ENCODE results near the gene SLC6A3. TPM values are rescaled to one million over a fixed set of nuclear protein-coding genes. Genes with fewer than 3 reads are reported as not detected.

The SLC6A3 gene
- total and polyA plus RNA-seq, 2 donors (not counting 3 experiments of a cell fraction or from before 2014, with no cell fraction given), result not detected

DNA sequence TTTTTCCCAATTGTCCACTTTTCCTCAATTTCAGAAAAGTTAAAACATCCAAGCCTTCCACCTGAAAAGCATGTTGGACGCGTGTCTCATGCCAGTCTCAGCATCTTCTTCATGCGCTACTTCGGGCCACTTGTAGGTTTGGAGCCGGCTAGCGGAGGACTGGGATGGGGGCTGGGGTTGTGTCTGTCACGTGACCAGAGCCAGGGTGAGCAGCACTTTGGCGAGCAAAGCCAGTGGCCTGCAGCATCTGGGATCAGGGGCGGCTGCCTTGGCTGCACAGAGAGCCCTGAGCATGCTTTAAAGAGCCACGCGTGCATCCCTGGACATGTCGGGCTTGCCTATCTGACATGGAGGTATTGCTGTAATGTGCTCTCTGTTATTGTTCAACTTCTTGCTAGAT is 41.2 kb downstream of the SLC6A3 start:
- ChIA-PET POLR2A (no interaction called here), CTCF (no interaction called here)
- no peak for DNase-seq (ENCODE audit: low read depth, low spot score)
- H3K27me3 ChIP-seq (ENCODE audit: control insufficient read depth in 2 of 2, insufficient read depth in 2 of 2, low read length in 2 of 2), result no peaks in the 10 kb centered on the region
- intact Hi-C loops (cut with micrococcal nuclease), result no loop called here
- H3K9ac ChIP-seq (replicated peaks; ENCODE audit: extremely low read depth, insufficient read depth, low read length), result no peak overlapping the region
- no peaks in the 10 kb centered on the region for H3K79me2 ChIP-seq (ENCODE audit: control insufficient read depth, insufficient read depth, low read length)
- no peaks in the 10 kb centered on the region for H3K36me3 ChIP-seq (ENCODE audit: control insufficient read depth in 2 of 2, extremely low read depth in 1 of 2, insufficient read depth in 2 of 2, low read length in 2 of 2)
- no TSS peak for BruUV-seq (replicated peaks)
- H3K9me3 ChIP-seq (replicated peaks; ENCODE audit: control insufficient read depth, insufficient read depth, low read length), result no peaks in the 10 kb centered on the region
- H3K27ac ChIP-seq (ENCODE audit: insufficient read depth, low read depth, low read length), result no peak overlapping the region
- dilution Hi-C loops (cut with MboI; ENCODE audit: extremely low pct_ligation_motif_present, low sequenced_read_pairs), result no loop called here
- H3K4me1 ChIP-seq (ENCODE audit: control insufficient read depth, extremely low read depth, insufficient read depth, low read length), result no peaks in the 10 kb centered on the region
- no peaks in the 10 kb centered on the region for H4K20me1 ChIP-seq (replicated peaks; ENCODE audit: control insufficient read depth, extremely low read depth, insufficient read depth, low read length)
- no peak for FAIRE-seq
- no peak for TF ChIP-seq JUN (IDR thresholded peaks at IDR 0.05; ENCODE audit: borderline replicate concordance, insufficient read depth, insufficient read length, low read depth)
- TF ChIP-seq EZH2 (IDR thresholded peaks at IDR 0.05; ENCODE audit: borderline replicate concordance, low read depth, low read length, severe bottlenecking), result no peak
- TF ChIP-seq MYC (IDR thresholded peaks at IDR 0.05; ENCODE audit: low read depth, low read length), result no peak
- TF ChIP-seq, protein P1, sequence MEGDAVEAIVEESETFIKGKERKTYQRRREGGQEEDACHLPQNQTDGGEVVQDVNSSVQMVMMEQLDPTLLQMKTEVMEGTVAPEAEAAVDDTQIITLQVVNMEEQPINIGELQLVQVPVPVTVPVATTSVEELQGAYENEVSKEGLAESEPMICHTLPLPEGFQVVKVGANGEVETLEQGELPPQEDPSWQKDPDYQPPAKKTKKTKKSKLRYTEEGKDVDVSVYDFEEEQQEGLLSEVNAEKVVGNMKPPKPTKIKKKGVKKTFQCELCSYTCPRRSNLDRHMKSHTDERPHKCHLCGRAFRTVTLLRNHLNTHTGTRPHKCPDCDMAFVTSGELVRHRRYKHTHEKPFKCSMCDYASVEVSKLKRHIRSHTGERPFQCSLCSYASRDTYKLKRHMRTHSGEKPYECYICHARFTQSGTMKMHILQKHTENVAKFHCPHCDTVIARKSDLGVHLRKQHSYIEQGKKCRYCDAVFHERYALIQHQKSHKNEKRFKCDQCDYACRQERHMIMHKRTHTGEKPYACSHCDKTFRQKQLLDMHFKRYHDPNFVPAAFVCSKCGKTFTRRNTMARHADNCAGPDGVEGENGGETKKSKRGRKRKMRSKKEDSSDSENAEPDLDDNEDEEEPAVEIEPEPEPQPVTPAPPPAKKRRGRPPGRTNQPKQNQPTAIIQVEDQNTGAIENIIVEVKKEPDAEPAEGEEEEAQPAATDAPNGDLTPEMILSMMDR (IDR thresholded peaks at IDR 0.05; ENCODE audit: extremely low read depth in 1 of 2, insufficient read depth in 1 of 2, low read depth in 1 of 2, low read length in 2 of 2), result no peak
- TF ChIP-seq GATA2 (IDR thresholded peaks at IDR 0.05; ENCODE audit: insufficient read depth, insufficient read length, low read depth, low read length), result no peak
- no peak for TF ChIP-seq FOS (IDR thresholded peaks at IDR 0.05; ENCODE audit: borderline replicate concordance, insufficient read depth, low read length)
- no peak for TF ChIP-seq POLR2AphosphoS5 (IDR thresholded peaks at IDR 0.05; ENCODE audit: insufficient read depth, low read depth, low read length)
- no peak for TF ChIP-seq POLR2A (IDR thresholded peaks at IDR 0.05; ENCODE audit: low read depth, low read length)
- no peak overlapping the region for H2AFZ ChIP-seq (ENCODE audit: low read depth, low read length)
- no peaks in the 10 kb centered on the region for H3K9me1 ChIP-seq (replicated peaks; ENCODE audit: control insufficient read depth, extremely low read depth, insufficient read depth, low read length)
- H3K4me2 ChIP-seq (ENCODE audit: insufficient read depth, low read length), result no peak overlapping the region
- H3K4me3 ChIP-seq (replicated peaks in 1 of 3; ENCODE audit: insufficient read depth in 1 of 3, low read depth in 1 of 3, low read length in 3 of 3), result no peak overlapping the region
